AG20443 (cell line): ENCODE measurements around the gene DNAJC5G.
"Not testable (repeated sequence)": the region's sequence is repeated elsewhere in the genome, so short reads cannot be mapped to it uniquely, and the experiment has no call there.

Source experiments
- DNase-seq: peaks from one replicate; pipeline ENCODE4 v3.0.0; 2012; ENCODE audit warnings: low spot score, mixed read lengths

Gene DNAJC5G

DNA sequence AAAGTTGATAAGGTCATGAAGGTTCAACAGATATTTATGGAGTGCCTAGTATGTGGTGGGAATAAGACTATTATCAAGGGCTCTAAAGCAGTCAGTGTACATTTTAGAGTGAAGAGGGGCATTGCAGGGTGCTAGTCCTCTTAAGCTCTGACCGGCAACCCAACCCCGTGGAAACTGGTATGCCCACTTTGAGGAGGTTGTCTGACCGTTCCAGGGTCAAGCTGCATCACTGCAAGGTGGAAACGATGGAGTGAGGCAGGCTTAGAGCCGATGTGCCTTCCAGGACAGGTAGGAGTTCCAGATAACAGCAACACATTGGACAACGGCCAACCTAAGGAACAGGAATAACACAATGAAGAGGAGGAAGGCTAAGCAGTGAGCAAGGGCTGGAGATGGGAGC lies 34.4 kb downstream of the DNAJC5G start:
- no peak for DNase-seq

DNA sequence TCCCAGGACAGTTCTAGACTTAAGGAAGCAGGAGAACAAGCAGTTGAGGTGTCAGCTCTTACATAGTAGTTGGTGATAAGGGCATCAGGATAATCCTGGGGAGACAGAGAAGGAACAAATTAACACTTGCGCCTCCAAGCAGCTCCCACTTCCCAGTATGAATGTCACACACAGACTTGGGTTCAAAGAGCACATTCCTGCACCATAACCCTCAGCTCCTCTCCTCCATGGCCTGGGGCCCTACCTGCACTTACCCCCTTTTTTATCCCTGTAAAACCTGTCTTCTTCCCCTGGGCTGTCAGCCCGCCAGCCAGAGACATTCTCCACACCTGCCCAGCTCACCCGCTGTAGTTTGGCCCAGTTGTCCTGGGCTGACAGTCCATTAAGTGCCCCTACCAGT lies 36.9 kb downstream of the DNAJC5G start:
- DNase-seq, result no peak

DNA sequence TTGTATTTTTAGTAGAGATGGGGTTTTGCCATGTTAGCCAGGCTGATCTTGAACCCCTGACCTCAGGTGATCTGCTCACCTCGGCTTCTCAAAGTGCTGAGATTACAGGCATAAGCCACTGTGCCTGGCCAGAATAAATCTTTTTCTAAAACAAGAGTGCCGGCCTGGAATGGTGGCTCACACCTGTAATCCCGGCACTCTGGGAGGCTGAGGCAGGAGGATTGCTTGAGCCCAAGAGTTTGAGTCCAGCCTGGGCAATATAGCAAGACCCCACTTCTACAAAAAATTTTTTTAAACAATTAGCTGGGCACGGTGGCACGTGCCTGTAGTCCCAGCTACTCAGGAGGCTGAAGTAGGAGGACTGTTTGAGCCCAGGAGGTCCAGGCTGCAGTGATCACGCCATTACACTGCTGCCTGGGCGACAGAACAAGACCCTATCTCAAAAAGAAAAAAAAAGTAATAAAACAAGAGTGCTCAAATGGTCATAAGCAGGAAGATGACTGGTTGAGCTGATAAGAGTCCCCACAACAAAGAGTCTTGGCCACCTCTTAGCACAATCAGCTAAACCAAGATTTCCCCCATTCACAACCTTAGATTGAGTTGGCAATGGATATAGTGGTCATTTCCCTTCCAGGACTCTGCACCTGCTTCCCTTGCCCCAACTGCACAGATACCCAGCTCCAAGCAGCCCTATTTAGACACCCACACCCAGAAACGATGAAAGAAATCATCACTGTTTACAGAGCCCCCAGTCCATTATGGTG lies 38.8 kb downstream of the DNAJC5G start:
- DNase-seq, result no peak

DNA sequence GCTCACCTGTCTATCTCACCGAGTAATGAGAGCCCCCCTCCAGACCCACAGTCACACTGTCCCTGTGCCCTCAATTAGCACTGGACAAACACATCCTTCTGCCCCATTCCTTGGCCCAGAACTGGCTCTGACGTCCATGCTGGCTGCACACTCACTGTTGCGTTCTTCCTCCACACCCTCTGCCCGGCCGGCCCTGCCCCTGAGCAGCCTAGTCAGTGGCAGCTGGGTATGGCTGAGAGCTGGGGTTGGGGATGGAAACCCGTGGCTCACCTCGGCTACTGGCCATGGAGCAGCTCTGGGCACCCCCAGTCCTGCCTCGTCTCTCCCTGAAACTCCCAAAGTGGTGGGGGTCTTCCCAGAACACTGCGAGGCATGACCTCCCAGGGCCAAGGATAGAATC lies 39.5 kb downstream of the DNAJC5G start:
- DNase-seq, result no peak

DNA sequence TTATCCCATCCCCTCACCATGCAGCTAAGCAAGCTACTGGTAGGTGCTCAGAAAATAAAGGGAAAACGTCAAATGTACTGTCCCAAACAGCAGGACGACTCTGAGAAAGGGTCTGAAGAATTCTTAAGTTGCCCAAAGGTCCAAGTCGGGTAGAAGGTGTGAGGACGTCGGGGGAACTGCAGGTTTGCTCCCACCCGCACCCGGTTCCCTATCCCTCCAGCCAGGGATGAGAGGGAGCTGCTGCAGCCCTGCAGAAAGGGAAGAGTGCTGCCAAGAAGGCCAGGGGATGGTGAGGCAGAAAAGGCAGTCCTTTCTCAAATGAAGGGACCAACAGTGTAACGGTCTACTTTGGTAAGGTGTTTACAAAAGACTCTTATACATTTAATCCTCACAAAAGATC lies 39.9 kb downstream of the DNAJC5G start:
- no peak for DNase-seq

DNA sequence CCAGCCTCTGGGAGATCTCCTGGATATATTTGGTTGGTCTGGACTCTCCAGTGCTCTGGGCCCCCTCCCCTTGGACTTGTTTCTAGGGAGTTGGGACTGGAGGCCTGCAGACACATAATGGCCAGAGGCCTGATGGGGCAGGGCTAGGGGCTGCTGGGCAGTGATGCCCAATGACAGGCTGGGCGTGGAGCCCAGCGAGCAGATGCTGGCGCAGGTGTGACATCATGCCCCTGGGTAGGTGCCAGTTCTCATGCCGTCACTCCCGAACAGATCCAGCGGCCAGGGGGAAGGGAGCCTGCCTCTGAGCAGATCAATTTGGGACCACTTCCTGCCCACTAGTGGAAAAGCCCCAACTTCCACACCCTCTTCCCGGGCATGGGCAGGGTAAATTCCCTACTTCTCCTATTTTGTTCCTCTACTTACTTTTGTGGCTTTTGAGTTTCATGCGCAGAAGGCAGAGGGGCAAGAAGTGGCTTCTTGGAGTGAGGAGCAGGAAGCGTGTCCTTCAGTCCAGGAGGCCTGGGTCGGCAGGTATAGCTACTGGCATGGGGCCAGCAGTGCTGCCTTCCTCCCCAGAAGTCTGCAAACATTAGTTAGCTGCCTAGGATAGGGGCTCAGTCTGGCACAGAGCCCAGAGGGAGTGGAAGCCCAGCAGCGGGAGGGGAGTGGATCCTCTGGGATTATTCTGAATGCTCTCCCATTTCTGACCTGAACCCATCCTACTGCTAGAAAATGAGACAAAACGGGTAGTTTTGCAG lies 41.6 kb downstream of the DNAJC5G start:
- DNase-seq, result no peak

DNA sequence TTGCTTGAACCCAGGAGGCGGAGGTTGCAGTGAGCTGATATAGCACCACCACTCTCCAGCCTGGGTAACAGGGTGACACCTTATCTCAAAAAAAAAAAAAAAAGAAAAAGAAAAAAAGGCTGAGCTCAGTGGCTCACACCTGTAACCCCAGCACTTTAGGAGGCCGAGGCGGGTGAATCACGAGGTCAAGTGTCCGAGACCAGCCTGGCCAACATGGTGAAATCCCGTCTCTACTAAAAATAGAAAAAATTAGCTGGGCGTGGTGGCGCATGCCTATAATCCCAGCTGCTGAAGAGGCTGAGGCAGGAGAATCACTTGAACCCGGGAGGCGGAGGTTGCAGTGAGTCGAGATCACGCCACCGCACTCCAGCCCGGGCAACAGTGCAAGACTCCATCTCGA lies 44.6 kb downstream of the DNAJC5G start:
- DNase-seq, result not testable (repeated sequence)

DNA sequence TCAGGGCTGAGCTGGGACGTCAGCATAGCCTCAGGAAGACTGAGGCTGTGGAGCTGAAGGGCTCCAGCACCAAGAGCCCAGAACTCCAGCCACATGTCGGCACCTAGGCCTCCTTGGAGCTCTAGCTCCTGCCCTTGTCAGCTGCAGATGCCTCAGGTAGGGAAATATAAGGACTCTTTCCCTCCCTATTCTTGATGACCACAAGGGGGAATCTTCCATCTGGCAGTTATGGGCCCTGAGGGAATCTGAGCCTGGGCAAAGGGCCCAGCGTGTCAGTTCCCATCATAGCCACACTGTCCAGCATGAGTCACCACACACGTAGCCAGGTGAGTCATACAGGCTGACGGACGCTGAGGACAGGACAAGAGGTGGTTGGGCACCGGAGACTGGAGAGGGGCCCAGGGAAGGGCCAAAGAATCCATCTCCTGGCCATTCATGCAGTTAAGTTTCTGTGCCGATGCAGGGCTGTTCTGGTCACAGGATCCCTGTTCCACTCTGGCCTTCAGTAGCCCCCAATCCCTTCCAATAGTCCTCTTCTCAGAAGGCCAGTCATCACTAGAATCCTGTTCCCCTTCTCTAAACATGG lies 45.8 kb downstream of the DNAJC5G start:
- peak; percentile 95 for DNase-seq

DNA sequence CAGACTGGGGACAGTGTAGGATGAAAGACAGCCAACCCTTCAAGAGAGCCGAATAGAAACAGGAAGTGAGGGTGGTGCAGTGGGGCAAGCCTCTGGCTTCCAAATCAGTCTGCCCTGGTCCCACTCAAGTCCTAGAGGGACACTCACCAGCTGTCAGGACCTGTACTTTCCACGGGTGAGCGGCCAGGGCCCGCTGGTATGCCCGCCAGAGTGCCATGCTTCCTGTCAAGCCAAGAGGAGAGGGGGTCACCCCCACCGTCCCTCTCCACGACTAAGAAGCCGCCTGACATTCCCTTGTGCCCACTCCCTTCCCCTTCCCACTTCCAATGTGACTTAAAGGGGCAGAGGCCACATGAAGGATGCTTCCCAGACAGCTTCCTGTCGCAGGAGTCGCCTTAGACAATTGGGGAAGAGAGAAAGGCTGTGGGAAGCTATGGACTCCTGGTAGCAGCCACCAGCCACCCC lies 47.1 kb downstream of the DNAJC5G start:
- DNase-seq, result peak; percentile 26

DNA sequence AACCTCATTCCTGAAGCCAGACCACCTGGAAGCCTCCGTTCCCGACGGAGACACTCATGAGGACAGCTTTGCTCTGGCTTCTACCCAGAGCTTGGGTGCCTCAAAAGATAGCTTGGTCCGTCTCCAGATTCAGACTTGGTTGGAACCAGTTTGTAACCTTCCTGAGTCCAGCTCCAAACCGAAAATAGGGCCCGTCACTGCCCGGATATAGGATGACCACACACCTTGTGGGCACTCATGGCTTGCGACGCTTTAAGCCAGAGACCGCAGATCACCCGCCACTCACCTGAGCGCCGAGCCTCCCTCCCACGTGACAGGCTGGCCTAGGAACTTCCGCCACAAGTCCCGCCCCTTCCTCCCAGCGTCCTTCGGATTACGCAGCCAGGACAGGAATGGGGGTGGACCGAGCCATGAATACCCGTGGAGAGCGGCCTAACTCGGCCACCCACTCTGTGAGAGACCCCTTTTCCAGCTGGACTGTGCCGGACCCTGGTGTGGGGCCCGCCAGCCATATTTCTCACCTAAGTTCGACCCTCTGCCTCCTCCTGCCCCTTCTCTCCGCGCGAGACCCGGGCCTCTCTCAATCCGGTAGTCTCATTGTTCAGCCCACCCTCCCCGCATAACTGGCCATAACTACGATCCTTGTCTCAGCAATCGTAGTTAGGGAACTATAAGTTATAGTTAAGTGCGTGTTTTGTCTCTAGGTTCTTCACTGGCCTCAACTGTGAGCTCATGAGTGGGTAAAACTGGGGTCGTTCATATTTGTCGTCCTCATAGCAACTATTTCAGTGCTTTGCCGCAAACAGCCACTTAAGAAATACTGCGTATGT lies 47.7 kb downstream of the DNAJC5G start, which contains the start of gene MPV17:
Gene MPV17 (minus strand): TSS at position 332 of the 830 bp plus-strand sequence. CDS start 580 bp downstream, outside the sequence.
- peak; percentile 97 for DNase-seq

DNA sequence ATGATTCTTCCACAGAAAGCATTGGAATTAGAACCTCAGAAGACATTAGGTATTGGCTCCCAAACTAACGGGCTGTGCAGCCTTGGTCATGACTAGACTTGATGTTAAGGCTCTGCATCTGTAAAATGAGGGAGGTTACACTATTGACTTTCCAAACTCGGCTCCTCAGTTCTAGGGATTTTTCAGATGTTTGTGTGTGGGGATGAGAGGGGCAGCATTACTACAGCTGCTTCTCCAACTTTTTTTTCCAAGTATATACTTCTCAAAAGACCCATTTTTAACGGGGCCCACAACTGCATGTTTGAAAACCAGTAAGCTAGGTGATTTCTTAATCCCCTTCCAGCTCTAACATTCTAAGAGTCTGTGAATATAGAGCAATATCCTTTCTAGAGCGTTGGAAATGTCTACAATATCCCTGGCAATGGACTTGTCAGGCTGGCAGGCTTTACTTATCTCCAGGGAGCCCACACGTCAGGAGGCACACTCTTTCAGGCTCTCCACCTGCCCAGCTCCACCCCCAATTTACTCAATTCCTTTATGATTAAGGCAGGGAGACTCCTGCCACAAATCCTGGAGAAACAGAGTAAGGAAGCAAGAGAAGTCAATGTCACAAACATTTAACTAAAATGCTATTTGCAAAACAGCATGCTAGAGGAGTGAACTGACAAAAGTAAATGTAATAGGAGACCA lies 48.5 kb downstream of the DNAJC5G start:
- DNase-seq, result no peak

DNA sequence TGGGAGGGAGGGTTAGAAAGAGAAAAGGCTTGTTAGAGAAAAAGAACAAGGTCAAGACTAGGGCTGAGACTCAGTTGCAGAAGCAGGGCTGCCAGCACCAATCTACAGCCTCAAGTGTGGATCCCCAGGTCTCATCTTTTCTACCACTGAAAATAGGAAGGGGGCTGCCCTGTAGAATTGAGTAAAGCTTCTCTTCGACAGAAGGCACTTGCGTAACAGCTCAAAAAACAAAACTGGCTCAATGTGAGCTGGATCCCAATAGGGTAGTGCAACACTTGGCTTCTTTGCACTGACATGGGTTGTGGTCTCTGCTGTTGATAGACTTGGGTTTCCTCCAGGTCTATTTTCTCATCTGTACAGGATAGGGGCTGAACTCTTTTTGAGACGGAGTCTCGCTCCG lies 49.5 kb downstream of the DNAJC5G start:
- no peak for DNase-seq
